Neutrophil (primary cell): ENCODE results near the gene PTDSS2.

ENCODE experiments used
- H3K27ac ChIP-seq: fragments of 200-600 bp; sonication (generic); 2 replicates; pipeline ENCODE4 v1.5.1; 2016; ENCODE audit warnings: mild to moderate bottlenecking, moderate library complexity
- H3K27me3 ChIP-seq: fragments of 200-600 bp; sonication (generic); 2 replicates; pipeline ENCODE4 v1.6.0; 2016; ENCODE audit warnings: mild to moderate bottlenecking
- H3K36me3 ChIP-seq: fragments of 200-600 bp; sonication (generic); 2 replicates; pipeline ENCODE4 v1.5.1; 2017
- H3K4me1 ChIP-seq, 2 experiments: fragments of 200-600 bp in 1 of 2; sonication (generic) in 1 of 2; 1 replicate in 1 of 2; 2 replicates in 1 of 2; pipeline versions ENCODE4 v1.5.1 to v1.6.1; 2013 to 2016; ENCODE audit warnings: low read depth in 1 of 2, low read length in 1 of 2, mild to moderate bottlenecking in 1 of 2, moderate library complexity in 1 of 2; ENCODE audit not compliant: control insufficient read depth in 1 of 2, insufficient read depth in 1 of 2
- H3K4me3 ChIP-seq, 2 experiments: fragments of 200-600 bp in 1 of 2; sonication (generic) in 1 of 2; 1 replicate in 1 of 2; 2 replicates in 1 of 2; pipeline ENCODE4 v1.5.1; 2013 to 2016; ENCODE audit warnings: low read depth in 1 of 2, low read length in 1 of 2, mild to moderate bottlenecking in 1 of 2, moderate library complexity in 1 of 2
- H3K9me3 ChIP-seq: fragments of 200-600 bp; sonication (generic); 2 replicates; pipeline ENCODE4 v1.5.1; 2016
- TF ChIP-seq, protein P1 (sequence below): fragments of 200-600 bp; sonication (generic); IDR thresholded peaks from 2 replicates; pipeline ENCODE4 v1.5.1; 2016; ENCODE audit warnings: antibody characterized with exemption

PTDSS2 gene

DNA sequence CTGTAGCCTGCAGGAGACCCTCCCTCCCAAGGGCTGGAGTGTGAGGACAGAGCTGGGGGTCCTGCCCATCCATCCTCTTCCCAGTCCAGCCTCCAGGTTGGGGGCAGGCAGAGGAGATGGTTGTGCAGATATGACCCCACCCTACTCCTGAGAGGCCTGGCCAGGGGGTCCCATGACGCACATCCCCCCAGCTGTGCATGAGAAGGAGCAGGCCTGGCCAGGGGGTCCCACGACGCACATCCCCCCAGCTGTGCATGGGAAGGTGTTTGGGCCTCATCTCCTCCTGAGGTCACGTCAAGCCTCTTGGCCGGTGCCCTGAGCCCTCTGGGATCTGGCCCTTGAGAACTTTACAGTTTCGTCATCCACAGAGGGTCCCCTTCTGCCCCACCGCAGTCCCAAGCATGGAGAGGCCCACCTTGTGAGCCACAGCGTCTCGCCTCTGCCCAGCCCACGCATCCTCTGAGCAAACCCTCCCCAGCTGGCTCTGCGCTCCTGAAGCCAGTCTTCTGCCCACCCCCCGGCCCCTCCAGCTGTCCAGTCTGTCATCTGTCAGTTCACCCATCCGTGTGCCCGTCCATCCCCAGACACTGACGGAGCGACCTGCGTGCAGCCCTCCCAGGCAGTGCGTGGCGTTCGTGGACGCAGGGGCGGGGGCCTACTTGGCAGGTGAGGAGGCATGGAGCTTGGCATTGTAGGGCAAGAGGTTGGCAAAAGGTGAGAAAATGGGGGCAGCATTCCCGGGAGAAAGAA, 10.6 kb upstream of the PTDSS2 start:
- Histone ChIP-seq H3K36me3 (no peaks in the 10 kb centered on the region), H3K27me3 (peaks cover 41% of the 10 kb centered on the region), H3K4me3 (no peak overlapping the region), H3K27ac (no peak overlapping the region), H3K4me1 (no peaks in the 10 kb centered on the region), H3K9me3 (no peaks in the 10 kb centered on the region)
- TF ChIP-seq, protein P1, sequence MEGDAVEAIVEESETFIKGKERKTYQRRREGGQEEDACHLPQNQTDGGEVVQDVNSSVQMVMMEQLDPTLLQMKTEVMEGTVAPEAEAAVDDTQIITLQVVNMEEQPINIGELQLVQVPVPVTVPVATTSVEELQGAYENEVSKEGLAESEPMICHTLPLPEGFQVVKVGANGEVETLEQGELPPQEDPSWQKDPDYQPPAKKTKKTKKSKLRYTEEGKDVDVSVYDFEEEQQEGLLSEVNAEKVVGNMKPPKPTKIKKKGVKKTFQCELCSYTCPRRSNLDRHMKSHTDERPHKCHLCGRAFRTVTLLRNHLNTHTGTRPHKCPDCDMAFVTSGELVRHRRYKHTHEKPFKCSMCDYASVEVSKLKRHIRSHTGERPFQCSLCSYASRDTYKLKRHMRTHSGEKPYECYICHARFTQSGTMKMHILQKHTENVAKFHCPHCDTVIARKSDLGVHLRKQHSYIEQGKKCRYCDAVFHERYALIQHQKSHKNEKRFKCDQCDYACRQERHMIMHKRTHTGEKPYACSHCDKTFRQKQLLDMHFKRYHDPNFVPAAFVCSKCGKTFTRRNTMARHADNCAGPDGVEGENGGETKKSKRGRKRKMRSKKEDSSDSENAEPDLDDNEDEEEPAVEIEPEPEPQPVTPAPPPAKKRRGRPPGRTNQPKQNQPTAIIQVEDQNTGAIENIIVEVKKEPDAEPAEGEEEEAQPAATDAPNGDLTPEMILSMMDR, result no peak

DNA sequence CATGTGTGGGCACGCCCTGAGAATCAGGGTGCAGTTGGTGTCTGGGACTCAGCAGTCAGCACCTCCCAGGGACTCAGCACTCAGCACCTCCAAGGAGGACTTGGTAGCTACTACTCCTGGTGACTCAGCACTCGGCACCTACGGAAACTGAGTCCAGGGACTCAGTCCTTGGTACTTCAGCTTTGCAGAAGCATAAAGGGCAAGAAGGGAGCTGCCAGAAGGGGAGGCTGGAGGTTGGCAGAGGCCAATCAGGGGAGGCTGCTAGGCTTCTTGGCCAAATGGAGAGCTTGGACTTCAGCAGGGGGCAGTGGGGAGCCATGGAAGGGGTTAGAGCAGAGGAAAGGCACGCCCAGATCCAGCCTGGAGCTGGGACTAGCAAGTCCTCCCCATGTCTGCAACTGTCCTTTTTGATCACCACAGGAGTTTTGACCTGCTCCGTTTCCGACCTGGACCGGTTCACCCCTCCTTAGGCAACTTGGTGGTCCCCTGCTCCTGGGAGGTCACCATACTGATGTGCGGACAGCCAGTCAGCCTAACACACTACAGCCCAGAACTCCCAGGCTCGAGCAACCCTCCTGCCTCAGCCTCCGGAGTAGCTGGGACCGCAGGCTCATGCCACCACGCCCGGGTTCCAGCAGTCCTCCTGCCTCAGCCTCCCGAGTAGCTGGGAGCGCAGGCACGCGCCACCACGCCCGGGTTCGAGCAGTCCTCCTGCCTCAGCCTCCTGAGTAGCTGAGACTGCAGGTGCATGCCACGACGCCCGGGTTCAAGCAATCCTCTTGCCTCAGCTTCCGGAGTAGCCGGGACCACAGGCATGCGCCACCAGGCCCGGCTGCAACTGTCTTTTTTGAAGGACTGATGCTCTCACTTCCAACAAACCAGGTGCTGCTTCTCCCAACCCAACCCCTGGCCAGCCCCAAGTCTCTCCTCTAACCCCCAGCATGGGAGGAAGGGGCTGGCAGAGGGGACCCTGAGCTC, 9.7 kb upstream of the PTDSS2 start:
- Histone ChIP-seq H3K4me3 (no peak overlapping the region), H3K27me3 (peaks cover 50% of the 10 kb centered on the region), H3K36me3 (no peaks in the 10 kb centered on the region), H3K27ac (no peak overlapping the region), H3K9me3 (no peaks in the 10 kb centered on the region), H3K4me1 (no peaks in the 10 kb centered on the region)
- TF ChIP-seq, protein P1, result no peak

DNA sequence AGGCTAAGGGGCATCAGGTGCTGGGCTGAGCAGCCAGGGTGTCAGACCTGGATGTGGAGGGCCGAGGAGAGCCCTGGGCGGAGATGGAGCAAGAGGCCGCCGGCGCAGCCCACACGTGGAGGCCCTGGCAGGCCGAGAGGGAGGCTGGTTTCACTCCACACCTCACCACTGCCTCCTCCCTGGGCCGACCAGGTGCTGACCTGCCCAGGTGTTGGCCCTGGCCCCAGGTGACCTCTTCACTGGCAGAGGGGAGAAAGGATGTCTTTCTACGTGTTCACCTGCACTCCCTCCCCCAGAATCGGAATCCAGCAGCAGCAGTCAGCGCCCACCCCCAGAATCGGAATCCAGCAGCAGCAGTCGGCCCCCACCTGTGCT, 9.0 kb upstream of the PTDSS2 start:
- H3K27me3 ChIP-seq, result peaks cover 55% of the 10 kb centered on the region
- no peak overlapping the region for H3K4me3 ChIP-seq
- TF ChIP-seq, protein P1, result no peak
- no peaks in the 10 kb centered on the region for H3K9me3 ChIP-seq
- H3K4me1 ChIP-seq, result no peaks in the 10 kb centered on the region
- H3K27ac ChIP-seq, result no peak overlapping the region
- H3K36me3 ChIP-seq, result no peaks in the 10 kb centered on the region

DNA sequence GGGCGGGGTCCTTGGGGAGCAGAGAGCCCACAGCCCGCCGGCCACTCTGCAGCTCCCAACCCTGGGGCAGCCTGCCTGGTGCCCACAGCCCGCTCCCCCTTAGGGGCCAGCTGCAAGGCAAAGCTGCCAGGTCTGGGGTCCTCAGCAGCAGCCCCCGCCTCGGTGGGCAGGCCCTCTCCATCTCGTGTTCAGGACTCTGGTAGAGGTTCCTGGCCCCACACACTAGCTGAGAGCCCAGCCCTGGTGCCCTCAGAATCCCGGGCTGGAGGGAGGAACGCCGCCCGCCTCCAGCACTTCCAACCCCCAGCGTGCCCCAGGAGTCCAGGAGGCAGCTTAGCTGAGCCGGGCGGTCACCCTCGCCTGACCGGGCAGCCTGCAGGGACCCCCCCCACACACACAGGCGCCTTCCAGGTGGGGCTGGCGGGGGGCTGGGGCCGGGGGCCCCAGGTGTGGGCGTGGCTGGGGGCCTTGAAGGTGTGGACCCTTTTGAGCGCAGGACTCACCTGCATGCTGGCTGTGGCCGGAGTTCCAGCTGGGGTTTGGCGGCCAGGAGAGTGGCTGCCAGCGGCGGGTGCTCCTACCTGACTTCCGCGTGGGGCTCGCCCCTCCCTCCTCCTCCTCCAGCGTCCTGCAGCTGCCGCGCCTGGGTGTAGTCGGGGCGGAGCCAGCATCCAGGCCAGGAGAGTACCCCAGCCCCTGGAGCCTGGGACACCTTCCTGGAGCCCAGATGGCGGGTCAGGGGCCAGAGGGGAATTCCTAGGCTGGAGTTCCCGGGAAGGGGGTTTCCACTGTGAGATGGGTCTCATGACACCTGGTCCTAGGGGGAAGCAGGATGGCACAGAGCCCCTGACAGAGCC, 8.4 kb upstream of the PTDSS2 start, which contains the start of gene ANO9:
TSS of gene ANO9 (minus strand) at position 594 of the 857 bp plus-strand sequence. CDS start at position 509, 85 bp downstream.
- peaks cover 62% of the 10 kb centered on the region for H3K27me3 ChIP-seq
- no peaks in the 10 kb centered on the region for H3K4me1 ChIP-seq
- H3K4me3 ChIP-seq, result no peak within 1 kb of the TSS
- H3K9me3 ChIP-seq, result no peaks in the 10 kb centered on the region
- no peak within 1 kb of the TSS for H3K27ac ChIP-seq
- TF ChIP-seq, protein P1, result no peak
- no peaks in the 10 kb centered on the region for H3K36me3 ChIP-seq

DNA sequence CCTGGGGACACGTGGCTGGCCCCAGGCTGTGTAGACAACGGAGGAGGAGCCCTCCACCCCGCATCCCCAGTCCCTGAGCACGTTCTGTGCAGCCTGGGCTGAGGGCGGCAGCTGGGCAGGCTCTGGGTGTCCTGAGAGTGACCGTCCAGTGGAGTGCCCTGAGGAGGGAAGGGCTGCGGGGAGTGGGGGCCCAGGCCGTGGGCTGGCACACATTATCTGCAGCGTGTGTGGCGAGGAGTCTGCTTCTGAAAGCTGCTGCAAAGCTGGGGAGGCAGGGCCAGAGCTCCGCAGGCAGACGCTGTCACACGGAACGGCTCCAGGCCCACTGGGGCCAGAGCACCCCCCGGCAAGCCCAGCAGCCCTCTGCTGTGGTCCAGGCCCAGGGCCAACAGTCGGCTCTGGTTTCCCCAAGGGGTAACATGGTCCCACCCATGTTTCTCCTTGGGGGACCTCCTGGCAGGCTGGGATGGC, 7.4 kb upstream of the PTDSS2 start:
- no peak overlapping the region for H3K27ac ChIP-seq
- H3K4me1 ChIP-seq, result peaks cover 0 to under 1% of the 10 kb centered on the region in 2 experiments
- H3K27me3 ChIP-seq, result peaks cover 66% of the 10 kb centered on the region
- no peaks in the 10 kb centered on the region for H3K9me3 ChIP-seq
- H3K36me3 ChIP-seq, result no peaks in the 10 kb centered on the region
- H3K4me3 ChIP-seq, result no peak overlapping the region
- TF ChIP-seq, protein P1, result no peak
